SK-N-MC (cell line): ENCODE data around the gene LAMC2.

Experiments
- EZH2 ChIP-seq: fragments of 200-600 bp; sonication (generic); IDR thresholded peaks from one replicate; pipeline ENCODE4 v1.6.1; 2017; ENCODE audit warnings: antibody characterized with exemption
- FOXP2 ChIP-seq: optimal IDR thresholded peaks from 2 replicates; pipeline ENCODE3; 2011; ENCODE audit warnings: mild to moderate bottlenecking, moderate library complexity; ENCODE audit not compliant: insufficient read depth; ENCODE audit errors: extremely low read length, control extremely low read depth
- POLR2AphosphoS5 ChIP-seq: IDR thresholded peaks from 2 replicates; pipeline ENCODE4 v1.6.1; 2012; ENCODE audit warnings: mild to moderate bottlenecking, low read depth, low read length, borderline replicate concordance

- TF ChIP-seq POLR2AphosphoS5 (no peak), EZH2 (no peak), FOXP2 (no peak)
These were observed 37.4 kb downstream of the LAMC2 start for GRCh38 chr1:183223467-183223866.
